Coronary artery (tissue), 2 donors: ENCODE measurements around the gene UBASH3A.

Experiments
- DNase-seq: peaks from one replicate; pipeline ENCODE4 v3.0.0-alpha.2; 2017; ENCODE audit warnings: low spot score
- H3K27ac ChIP-seq, 2 donors: fragments of 200-600 bp; sonication (generic); one replicate each; pipeline ENCODE4 v1.5.1; 2016 to 2019
- H3K4me3 ChIP-seq: fragments of 200-600 bp; sonication (generic); 2 replicates; pipeline ENCODE4 v1.5.1; 2016; ENCODE audit warnings: mild to moderate bottlenecking, moderate library complexity
- CTCF ChIP-seq: fragments of 200-600 bp; sonication (generic); IDR thresholded peaks from one replicate; pipeline ENCODE4 v1.5.1; 2019; ENCODE audit warnings: antibody characterized with exemption

UBASH3A gene

GRCh38 chr21:42403611-42404231, at the start of gene UBASH3A:
UBASH3A (plus strand) TSS chr21:42403902; CDS start chr21:42403946, 44 bp downstream.
- DNase-seq: no peak
- TF ChIP-seq CTCF: no peak
- H3K27ac ChIP-seq: no peak within 1 kb of the TSS
- H3K4me3 ChIP-seq: no peak within 1 kb of the TSS

- no peak for DNase-seq
- Histone ChIP-seq H3K4me3 (no peak overlapping the region), H3K27ac (no peak overlapping the region)
- TF ChIP-seq CTCF: no peak
Observed at GRCh38 chr21:42356046-42356445, 47.7 kb upstream of the UBASH3A start.

GRCh38 chr21:42356650-42357049, 47.1 kb upstream of the UBASH3A start:
- no peak for DNase-seq
- TF ChIP-seq CTCF: no peak
- H3K27ac ChIP-seq: no peak overlapping the region
- no peak overlapping the region for H3K4me3 ChIP-seq

GRCh38 chr21:42357307-42357706, 46.4 kb upstream of the UBASH3A start:
- Histone ChIP-seq H3K4me3 (no peak overlapping the region), H3K27ac (no peak overlapping the region)
- DNase-seq: no peak
- no peak for TF ChIP-seq CTCF

- TF ChIP-seq CTCF: no peak
- no peak for DNase-seq
- Histone ChIP-seq H3K4me3 (no peak overlapping the region), H3K27ac (no peak overlapping the region)
Observed at GRCh38 chr21:42358261-42358660, 45.4 kb upstream of the UBASH3A start.

- no peak for DNase-seq
- H3K4me3 ChIP-seq: no peak overlapping the region
- no peak overlapping the region for H3K27ac ChIP-seq
- TF ChIP-seq CTCF: no peak
Observed at GRCh38 chr21:42358937-42359336, 44.8 kb upstream of the UBASH3A start.

- Histone ChIP-seq H3K4me3 (no peak overlapping the region), H3K27ac (no peak overlapping the region)
- DNase-seq: no peak
- TF ChIP-seq CTCF: no peak
Observed at GRCh38 chr21:42360317-42360716, 43.4 kb upstream of the UBASH3A start.
